ENCODE results near the gene CREB3L1.
"Not testable (repeated sequence)": the region's sequence is repeated elsewhere in the genome, so short reads cannot be mapped to it uniquely, and the experiment has no call there.

CREB3L1 gene

DNA sequence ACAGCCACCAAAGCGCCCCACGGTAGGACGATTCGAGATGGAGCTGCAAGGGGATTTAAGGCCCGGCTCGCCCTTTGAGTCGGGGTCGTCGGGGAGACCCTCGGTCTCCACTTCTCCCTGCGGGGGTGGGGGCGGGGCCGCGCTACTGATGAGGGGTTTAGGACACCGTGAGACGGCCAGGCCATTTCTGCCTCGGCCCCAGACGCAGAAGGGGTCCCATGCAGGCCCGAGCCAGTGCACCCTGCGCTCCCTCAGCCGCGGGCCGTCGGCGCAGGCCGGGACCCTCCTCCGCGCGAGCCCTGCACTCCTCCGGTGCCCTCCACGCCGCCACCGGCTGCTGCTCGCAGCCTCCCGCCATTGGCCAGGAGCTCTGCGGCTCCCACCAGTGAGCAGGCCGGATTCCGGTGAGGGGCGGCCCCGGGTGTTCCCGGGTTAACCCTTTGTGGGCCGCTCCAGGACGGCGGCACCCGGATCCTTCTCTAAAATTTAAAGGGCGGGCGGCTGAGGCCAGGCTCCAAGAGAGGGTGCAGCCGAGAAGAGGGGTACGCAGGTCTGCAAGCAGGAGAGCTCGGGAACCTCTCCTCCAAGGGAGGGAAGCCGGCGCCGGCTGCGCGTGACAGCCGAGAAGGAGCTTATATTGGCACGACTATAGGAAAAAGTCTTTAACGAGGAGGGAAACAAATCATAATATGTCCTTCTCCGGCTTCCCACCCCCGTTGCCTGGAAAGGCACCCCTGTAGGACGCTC lies 18.0 kb downstream of the CREB3L1 start:
- DNase-seq (ENCODE audit: low read depth in 2 of 2), result peak; percentile 39 to 46

DNA sequence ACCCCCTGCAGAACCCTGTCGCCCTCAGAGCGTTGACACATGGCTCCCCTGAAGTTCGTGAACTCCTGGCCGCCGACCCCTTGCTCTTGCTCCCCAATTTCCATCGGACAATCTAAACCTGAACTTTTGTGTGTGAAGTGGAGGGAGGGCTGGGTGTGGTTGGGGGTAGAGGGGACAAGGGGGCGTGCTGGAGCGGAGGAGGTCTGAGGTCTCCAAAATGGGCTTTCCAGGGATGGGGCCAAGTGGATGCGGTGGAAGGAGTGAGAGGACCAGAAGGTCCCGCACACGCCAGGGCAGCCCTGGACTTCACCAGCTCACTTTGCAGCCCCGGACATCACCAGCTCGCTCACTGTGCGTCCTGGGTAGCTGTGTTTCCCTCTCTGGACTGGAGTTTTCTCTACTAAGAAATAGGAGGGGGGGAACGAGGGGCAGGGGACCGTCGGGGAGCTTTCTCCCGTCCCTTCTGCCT lies 18.6 kb downstream of the CREB3L1 start:
- no peak for DNase-seq (ENCODE audit: low read depth in 2 of 2)

DNA sequence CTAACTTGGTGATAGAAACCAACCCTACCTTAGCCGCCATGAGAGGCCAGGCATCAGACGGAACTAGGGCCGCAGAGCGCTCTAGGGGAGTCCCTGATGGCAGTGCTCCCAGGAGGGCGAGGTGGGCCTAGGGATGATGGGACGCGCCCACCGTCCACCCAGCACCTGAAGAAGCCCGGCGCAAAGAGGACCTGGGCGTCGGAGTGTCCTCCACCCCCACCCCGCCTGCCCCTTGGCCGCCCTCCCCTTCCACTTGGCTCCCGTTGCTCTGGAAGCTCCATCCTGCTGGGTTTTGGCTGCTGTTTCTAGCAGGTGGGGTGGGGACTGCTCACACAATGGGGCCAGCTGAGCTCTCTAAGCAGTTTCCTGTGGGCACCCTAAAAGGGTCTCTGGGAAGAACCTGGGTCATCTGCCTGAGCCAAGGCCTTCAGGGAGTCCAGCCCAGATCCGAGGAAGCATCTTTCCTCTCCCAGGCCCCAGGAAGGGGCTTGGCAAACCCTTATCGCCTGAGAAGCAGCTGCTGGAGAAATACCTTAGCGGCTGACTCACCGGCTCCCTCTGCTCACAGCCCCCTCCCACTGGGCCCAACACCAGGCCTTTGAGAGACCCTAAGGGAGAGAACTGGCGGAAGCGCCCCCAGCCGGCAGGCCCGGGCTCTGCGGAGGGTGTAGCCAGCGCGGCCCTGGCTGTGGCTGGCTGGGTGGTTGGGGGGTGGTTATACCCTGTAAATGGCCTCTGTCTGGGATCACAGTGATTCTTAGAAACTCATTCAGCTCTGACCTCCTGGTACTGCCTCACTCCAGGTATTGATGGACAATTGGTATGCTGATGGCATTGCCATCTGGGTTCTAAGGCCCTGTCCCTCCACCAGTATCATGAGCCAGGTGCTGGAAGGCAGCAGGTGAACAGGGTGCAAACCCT lies 19.3 kb downstream of the CREB3L1 start:
- no peak for DNase-seq (ENCODE audit: low read depth in 2 of 2)

DNA sequence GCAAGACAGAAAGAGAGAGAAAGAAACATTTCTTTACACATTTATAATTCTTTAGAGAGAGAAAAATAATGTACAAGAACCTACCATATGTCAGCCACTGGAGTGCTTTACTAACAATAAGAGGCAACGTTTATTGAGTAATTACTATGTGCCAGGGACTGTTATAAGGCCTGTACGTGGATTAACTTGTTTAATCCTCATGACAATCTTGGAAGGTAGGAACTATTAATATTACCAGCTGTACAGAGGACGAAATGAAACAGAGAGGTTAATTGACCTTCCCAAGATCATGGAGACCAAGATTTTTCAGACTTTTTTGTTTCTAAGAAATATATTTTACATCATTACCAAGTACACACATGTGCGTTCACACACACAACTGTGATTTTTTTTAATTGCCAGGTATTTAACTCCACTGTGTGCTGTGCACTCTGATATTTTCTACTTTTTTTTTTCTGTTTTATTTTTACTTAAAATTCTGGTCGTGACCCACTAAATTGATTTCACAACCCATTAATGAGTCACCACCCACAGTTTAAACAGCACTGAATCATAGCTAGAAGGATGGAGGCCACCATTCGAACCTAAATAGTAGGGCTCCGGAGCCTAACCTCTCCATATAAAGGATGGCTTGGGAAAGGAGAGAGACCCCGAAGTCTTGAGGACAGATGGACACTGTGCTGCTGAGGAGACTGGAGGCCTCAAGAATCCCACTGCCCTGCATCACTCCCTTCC lies 21.4 kb downstream of the CREB3L1 start:
- DNase-seq (ENCODE audit: low read depth in 2 of 2), result no peak

DNA sequence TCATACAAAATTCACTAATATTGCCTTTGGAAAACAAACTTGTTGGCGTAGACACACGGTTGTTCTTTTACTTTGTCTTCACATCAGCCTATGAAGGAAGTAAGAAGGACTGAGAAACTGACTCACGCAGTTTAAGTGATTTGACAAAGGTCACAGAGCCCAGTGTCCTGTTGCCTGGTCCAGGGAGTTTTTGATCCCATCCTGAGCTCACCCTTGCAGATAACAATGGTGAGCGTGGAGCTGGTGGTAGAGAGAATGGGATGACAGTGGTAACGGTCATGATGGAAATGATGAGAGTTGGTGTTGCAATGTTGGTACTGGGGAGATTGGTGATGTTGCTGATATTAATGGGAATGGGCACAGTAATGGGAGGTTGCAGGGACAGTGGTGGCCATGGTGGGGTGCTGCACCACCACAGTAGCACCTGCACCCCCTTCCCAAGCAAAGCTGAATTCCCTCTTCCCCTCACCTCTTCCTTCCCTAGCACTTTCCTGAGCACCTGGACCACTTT lies 22.0 kb downstream of the CREB3L1 start:
- no peak for DNase-seq (ENCODE audit: low read depth in 2 of 2)

DNA sequence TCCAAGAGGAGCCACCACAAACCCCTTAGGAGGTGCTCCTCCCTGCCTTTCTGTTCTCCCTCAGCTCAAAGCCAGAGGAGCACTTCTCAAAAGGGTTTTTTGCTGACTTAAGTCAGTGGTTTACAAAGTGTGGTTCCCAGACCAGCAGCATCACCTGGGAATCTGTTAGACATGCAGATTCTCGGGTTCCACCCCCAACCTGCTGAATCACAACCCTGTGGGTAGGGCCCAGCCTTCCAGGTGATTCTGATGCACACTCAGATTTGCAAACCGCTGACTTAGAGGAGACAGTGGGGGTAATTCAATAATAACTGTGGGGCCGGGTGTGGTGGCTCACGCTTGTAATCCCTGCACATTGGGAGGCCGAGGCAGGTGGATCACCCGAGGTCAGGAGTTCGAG lies 22.8 kb downstream of the CREB3L1 start:
- DNase-seq (ENCODE audit: low read depth in 2 of 2), result no peak

DNA sequence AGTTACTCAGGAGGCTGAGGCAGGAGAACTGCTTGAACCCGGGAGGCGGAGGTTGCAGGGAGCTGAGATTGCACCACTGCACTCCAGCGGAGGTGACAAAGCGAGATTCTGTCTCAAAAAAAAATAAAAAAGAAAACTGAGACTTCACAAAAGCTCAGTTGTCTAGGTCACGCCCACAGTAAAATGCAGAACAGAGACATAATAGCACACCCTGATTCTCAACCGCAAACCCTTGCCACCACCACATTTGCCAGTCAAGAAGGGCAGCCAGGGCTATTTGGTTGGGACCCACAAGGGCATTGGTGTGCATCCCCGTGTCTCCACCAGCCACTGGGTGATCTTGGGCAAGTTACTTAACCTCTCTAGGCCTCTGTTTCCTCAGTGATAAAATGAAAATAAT lies 25.4 kb downstream of the CREB3L1 start:
- no peak for DNase-seq (ENCODE audit: low read depth in 2 of 2)

DNA sequence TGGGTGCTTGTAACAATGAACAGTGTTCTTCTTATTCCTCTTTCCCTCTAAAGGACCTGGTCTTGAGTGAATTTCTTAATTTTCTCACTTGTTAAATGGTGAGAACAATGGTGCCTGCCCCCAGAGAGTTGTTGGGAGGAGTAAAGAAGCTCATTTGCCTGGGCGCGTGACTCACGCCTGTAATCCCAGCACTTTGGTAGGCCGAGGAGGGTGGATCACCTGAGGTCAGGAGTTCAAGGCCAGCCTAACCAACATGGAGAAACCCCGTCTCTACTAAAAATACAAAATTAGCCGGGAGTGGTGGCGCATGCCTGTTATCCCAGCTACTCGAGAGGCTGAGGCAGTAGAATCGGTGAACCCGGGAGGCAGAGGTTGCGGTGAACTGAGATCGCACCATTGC lies 26.6 kb downstream of the CREB3L1 start:
- DNase-seq (ENCODE audit: low read depth in 2 of 2), result not testable (repeated sequence)

DNA sequence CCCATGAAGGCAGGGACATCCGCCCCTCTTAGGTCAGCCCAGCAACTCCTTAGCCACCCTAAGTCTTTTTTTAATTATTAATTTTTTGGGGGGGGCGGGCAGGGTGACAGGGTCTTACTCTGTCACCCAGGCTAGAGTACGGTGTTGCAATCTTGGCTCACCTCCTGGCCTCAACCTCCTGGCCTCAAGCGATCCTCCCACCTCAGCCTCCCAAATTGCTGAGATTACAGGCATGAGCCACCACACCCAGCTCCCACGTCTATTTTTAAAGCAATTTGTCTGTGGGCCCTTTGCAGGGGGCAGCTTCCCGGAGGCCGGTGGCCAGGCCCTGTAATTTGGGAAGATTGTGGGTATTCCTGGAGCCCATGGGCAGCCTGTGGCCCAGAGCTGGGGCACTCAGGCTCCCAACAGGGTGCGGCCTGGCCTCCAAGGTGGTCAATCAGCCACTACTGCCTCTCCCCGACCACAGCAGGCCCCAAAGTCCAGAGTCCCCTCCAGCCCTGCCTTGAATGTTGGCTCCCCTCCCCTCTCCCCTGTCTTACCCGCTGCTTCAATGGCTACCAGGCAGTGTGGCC lies 27.2 kb downstream of the CREB3L1 start:
- DNase-seq (ENCODE audit: low read depth in 2 of 2), result no peak

DNA sequence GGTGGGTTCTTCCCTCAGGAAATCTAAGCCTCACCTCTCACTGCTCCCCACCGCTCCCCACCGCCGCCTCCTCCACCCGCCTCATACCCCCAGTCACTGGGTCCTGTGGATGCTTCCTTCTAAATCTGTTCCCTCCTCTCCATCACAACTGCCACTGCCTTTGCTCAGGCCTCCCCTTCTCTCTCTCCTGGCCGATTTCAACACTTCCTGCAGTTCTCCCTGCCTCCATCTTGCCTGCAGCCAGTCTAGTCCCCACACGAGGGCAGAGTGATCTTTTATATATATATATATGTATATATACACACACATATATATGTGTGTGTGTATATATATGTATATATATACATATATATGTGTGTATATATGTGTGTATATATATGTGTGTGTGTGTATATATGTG lies 27.8 kb downstream of the CREB3L1 start:
- DNase-seq (ENCODE audit: low read depth in 2 of 2), result no peak

DNA sequence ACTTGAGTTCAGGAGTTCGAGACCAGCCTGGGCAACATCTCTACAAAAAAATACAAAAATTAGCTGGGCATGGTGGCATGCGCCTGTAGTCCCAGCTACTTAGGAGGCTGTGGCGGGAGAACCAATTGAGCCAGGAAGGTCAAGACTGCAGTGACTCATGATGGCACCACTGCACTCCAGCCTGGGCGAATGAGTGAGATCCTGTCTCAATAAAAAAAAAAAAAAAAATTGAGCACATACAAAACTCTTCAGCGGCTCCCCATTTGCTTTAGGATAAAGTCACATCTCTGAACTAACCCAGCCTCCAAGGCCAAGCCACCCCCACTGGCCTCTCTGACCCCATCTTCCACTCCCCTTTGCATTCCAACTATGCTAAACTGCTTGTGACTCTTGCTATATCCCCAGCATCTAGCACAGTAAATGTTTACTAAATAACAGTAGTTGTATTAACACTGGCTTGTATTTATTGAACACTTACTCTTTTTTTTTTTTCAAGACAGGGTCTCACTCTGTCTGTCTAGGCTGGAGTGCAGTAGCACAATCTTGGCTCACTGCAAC lies 28.9 kb downstream of the CREB3L1 start:
- no peak for DNase-seq (ENCODE audit: low read depth in 2 of 2)

DNA sequence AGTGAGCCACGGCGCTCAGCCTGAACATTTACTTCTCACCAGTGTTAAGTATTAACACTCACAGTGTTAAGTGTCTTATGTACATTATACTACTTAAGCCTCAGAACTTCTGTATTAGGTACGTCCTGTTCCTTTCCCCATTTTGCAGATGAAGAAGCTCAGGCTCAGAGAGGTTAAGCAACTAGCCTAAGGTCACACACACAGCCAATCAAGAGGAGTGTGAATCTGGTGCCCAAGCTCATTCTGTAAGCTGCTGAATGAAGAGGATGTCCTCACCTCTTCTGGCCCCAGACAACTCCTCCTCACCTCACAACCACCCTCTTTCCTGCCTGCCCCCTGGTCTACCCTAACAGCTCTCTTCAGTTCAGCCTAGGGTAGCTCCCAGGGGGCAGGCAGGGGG lies 29.9 kb downstream of the CREB3L1 start:
- DNase-seq (ENCODE audit: low read depth in 2 of 2), result no peak

DNA sequence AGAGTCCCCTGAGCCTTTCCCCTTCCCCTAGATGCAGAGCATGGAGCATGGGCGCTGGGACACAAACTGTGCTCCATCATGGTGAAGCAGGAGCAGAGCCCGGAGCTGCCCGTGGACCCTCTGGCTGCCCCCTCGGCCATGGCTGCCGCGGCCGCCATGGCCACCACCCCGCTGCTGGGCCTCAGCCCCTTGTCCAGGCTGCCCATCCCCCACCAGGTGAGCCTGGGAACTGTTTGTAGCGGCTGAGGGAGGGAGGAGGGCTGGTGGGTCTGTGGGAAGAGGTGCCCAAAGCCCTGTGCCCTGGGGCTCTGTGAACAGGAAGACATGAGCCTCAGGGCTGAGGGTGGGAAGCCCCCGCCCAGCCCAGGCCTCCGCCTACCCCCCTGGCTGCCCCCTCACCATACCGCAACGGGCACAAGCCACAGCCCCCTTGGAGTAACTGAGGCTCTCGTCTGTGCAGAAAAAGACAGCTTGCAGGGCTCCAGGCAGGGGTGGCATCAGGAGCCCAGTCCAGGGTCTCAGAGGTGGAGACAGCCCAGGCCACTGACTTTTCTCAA lies 30.4 kb downstream of the CREB3L1 start:
- no peak for DNase-seq (ENCODE audit: low read depth in 2 of 2)

DNA sequence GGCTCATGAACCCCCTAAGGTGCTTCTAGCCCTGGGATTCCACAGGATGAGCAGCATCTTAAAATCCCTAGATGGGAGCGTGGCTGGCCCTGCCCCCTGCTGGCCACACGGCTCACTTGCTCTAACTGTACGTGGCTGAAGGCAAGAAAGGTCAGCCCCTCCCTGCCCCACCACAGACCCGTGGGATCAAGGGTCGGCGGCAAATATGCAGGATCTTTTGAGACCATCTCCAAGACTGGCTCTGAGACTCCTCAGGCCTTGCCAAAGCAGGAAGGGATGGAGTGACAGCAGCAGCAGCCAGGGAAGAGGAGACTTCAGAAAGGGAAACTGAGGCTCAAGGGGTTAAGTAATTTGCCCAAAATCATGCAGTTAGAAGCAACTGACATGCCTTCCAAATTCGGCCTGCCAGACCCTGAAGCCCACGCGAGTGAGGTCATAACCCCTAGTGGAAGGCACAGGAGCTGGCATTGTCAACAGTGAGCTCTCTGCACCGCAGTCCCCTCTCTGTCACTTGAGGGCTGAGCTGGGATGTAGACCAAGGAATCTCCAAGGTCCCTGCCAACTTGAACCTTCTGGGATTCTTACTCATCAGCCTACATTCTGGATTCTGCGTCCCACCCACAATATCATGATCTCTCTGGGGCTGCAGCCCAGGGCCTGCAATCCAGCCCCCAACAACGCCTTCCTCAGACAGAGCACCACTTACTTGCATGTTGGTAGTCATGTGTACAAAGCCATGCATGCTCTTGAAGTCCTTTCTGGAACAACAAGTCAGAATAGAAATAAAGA lies 31.4 kb downstream of the CREB3L1 start:
- peak; percentile 20 to 35 for DNase-seq (ENCODE audit: low read depth in 2 of 2)

DNA sequence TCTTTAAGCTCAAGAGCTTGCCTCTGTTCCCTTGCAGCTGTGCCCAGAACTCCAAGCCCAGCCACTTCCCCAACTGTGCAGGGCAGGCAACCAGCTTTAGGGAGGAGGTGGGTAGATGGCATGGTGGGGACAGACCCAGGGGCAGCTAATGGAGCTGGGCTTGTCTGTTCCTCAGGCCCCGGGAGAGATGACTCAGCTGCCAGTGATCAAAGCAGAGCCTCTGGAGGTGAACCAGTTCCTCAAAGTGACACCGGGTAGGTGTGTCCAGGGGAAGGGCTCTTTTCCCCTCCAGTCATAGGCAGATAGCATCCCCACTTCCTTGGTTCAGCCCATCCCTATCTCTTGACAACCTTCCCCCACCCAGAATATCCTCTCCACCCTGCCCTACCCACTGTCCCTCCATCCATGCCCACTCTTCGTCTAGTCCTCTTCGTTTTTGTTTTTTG lies 32.4 kb downstream of the CREB3L1 start:
- DNase-seq (ENCODE audit: low read depth in 2 of 2), result no peak

DNA sequence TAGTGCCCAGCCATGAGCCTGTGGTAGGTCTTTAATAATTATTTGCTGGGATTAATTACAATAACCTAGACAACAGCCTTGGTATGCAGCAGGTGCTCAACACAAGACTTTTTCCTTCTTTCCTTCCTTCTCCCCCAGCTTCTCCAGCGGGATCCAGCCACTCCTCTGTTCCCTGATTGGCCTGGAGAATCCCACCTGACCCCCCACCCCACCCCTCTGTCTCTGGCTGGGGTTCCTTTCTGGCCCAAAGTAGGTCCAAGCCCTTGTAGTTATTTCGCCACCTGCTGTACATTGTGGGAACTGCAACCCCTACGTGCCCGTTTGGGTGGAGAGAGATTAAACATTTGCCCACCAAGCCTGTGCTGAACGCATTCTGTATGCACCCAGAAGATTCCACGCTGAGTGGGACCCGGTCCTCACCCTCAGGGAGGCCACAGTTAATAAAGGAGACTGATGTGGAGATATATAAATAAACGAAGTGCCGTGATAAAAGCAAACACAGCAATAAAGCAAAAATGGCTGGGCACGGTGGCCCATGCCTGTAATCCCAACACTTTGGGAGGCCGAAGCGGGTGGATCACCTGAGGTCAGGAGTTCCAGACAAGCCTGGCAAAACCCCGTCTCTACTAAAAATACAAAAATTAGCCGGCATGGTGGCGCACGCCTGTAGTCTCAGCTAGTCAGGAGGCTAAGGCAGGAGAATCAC lies 37.7 kb downstream of the CREB3L1 start:
- DNase-seq (ENCODE audit: low read depth in 2 of 2), result peak; percentile 55 to 58

DNA sequence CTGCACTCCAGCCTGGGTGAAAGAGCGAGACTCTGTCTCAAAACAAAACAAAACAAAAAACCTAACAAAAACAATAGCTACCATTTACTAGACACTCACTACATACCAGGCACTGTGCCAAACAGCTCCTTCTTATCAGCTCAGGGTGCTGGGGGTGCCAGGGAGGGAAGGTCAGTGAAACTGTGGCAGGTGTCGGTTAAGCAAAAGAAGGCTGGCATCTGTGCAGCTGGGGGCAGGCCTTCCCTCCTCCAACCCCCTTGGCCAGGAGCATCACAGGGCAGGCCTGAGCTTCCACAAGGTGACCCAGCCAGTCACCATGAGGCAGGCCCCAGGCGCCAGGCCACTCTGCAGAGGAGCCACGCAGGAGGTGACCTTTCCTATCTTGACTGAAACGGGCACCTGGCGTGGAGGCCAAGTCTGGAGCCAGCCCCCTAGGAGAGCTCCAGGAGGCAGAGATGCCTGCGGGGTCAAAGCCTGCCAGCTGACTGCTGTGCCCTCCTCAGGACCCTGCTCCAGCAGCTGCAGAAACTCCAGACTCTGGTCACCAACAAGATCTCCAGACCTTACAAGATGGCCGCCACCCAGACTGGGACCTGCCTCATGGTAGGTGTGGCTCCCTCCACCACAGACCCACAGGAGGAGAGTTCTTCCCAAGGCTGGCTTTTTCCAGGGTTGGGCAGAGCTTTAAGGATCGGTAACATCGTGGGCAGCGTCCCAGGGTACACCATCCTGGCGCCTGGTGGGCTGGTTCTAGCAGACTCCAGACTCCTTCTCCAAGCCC lies 38.5 kb downstream of the CREB3L1 start:
- no peak for DNase-seq (ENCODE audit: low read depth in 2 of 2)

DNA sequence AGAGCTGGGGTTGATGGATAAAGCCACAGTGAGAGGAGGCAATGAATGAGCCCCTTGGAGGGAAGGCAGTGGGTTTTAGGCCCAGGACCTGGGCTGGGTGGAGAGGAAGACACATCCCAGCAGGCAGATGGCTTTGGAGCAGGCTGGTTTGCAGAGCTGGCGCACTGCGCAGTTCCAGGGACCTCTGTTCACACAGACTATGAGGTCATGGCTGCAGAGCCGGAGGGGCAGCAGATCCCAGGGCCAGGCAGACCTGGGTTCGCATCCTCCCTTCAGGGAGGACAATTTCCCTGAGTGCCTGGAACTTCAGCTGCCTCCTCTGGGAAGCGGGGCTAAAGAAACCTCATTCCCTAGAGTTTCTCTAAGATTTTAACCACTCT lies 41.6 kb downstream of the CREB3L1 start:
- DNase-seq (ENCODE audit: low read depth in 2 of 2), result no peak

DNA sequence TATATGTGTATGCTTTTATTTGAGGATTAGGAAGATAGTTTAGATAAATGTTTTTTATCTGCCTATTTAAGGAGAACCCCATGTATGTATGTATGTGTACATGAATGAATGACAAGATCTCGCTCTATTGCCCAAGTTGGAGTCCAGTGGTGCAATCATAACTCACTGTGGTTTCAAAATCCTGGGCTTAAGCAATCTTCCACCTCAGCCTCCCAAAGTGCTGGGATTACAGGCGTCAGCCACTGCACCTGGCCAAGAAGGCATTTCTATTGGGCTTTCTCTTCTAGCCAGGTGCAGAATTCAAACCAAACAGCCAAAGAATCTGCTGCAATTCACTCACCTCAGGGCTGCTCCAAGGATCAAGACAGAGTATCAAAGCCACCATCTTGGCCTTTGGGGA lies 44.3 kb downstream of the CREB3L1 start:
- DNase-seq (ENCODE audit: low read depth in 2 of 2), result no peak
